Chondrocyte (in vitro differentiated cells): ENCODE measurements around the gene CHRNA9. TPM values are rescaled to one million over a fixed set of nuclear protein-coding genes. Genes with fewer than 3 reads are reported as not detected.
"Not testable (repeated sequence)": the region's sequence is repeated elsewhere in the genome, so short reads cannot be mapped to it uniquely, and the experiment has no call there.

Experiments used
- DNase-seq: peaks from one replicate; pipeline ENCODE4 v3.0.0; 2021; ENCODE audit warnings: mixed read lengths, low spot score
- H3K27ac Mint-ChIP-seq: one replicate; pipeline ENCODE4 v1.8.0; 2021; ENCODE audit warnings: mild to moderate bottlenecking, moderate library complexity, mixed read lengths; ENCODE audit not compliant: unreplicated experiment
- H3K27me3 Mint-ChIP-seq: 2 replicates; pipeline ENCODE4 v1.8.0; 2021; ENCODE audit warnings: low read depth, mixed read lengths
- H3K36me3 Mint-ChIP-seq: 2 replicates; pipeline ENCODE4 v1.8.0; 2021; ENCODE audit warnings: low read depth, mixed read lengths
- H3K4me1 Mint-ChIP-seq: 2 replicates; pipeline ENCODE4 v1.8.0; 2021; ENCODE audit warnings: low read depth, mild to moderate bottlenecking, mixed read lengths
- H3K4me3 Mint-ChIP-seq: one replicate; pipeline ENCODE4 v1.8.0; 2021; ENCODE audit warnings: mild to moderate bottlenecking, moderate library complexity, mixed read lengths; ENCODE audit not compliant: unreplicated experiment
- H3K9me3 Mint-ChIP-seq: 2 replicates; pipeline ENCODE4 v1.8.0; 2021; ENCODE audit warnings: low read depth, mixed read lengths
- CTCF ChIP-seq: fragments of 200-600 bp; sonication (generic); IDR thresholded peaks from 2 replicates; pipeline ENCODE4 v1.5.0; 2021; ENCODE audit warnings: antibody characterized with exemption, mild to moderate bottlenecking, moderate library complexity
- total RNA-seq: library from RNA; stranded (reverse); gene quantifications from 3 replicates; pipeline ENCODE4 v1.2.1, GENCODE V29; 2021

CHRNA9 gene
- total RNA-seq, 1 donor from 2014 or later, result not detected

GRCh38 chr4:40380647-40381046, 45.5 kb downstream of the CHRNA9 start:
- Mint-ChIP-seq H3K4me1 (peaks cover 4% of the 10 kb centered on the region), H3K36me3 (no peaks in the 10 kb centered on the region), H3K9me3 (no peaks in the 10 kb centered on the region), H3K27ac (no peak overlapping the region), H3K4me3 (no peak overlapping the region), H3K27me3 (peaks cover 7% of the 10 kb centered on the region)
- DNase-seq, result no peak
- no peak for TF ChIP-seq CTCF

GRCh38 chr4:40388239-40388638, 53.1 kb downstream of the CHRNA9 start:
- no peak for DNase-seq
- Mint-ChIP-seq H3K27ac (no peak overlapping the region), H3K4me3 (no peak overlapping the region), H3K36me3 (no peaks in the 10 kb centered on the region), H3K27me3 (peaks cover 12% of the 10 kb centered on the region), H3K4me1 (no peaks in the 10 kb centered on the region), H3K9me3 (no peaks in the 10 kb centered on the region)
- TF ChIP-seq CTCF, result no peak

- TF ChIP-seq CTCF, result no peak
- Mint-ChIP-seq H3K36me3 (no peaks in the 10 kb centered on the region), H3K9me3 (no peaks in the 10 kb centered on the region), H3K4me1 (no peaks in the 10 kb centered on the region), H3K27me3 (peaks cover 11% of the 10 kb centered on the region), H3K4me3 (no peak overlapping the region), H3K27ac (no peak overlapping the region)
- no peak for DNase-seq
These were observed 54.9 kb downstream of the CHRNA9 start for GRCh38 chr4:40389986-40390385.

- not testable (repeated sequence) for H3K4me1 Mint-ChIP-seq, H3K36me3 Mint-ChIP-seq, H3K4me3 Mint-ChIP-seq, H3K27me3 Mint-ChIP-seq, DNase-seq, H3K27ac Mint-ChIP-seq, H3K9me3 Mint-ChIP-seq
These were observed 57.1 kb downstream of the CHRNA9 start for GRCh38 chr4:40392241-40392640.

GRCh38 chr4:40394236-40394635, 59.1 kb downstream of the CHRNA9 start:
- TF ChIP-seq CTCF, result no peak
- no peak for DNase-seq
- H3K9me3 Mint-ChIP-seq, result no peaks in the 10 kb centered on the region
- H3K27me3 Mint-ChIP-seq, result peaks cover 2% of the 10 kb centered on the region
- no peaks in the 10 kb centered on the region for H3K36me3 Mint-ChIP-seq
- no peak overlapping the region for H3K27ac Mint-ChIP-seq
- peaks cover 9% of the 10 kb centered on the region for H3K4me1 Mint-ChIP-seq
- no peak overlapping the region for H3K4me3 Mint-ChIP-seq

- Mint-ChIP-seq H3K36me3 (no peaks in the 10 kb centered on the region), H3K27me3 (peaks cover 7% of the 10 kb centered on the region), H3K4me1 (peaks cover 9% of the 10 kb centered on the region), H3K9me3 (no peaks in the 10 kb centered on the region), H3K4me3 (no peak overlapping the region), H3K27ac (no peak overlapping the region)
- DNase-seq, result no peak
- TF ChIP-seq CTCF, result no peak
These were observed 60.2 kb downstream of the CHRNA9 start for GRCh38 chr4:40395166-40395900.
